SKM-1 (cell line): Measurements from ENCODE around the gene RBM7.

Experiments used
- DNase-seq: peaks from one replicate; lab custom pipeline; 2025; ENCODE audit not compliant: unreplicated experiment; lab: John Stamatoyannopoulos, UW

The RBM7 gene

DNA sequence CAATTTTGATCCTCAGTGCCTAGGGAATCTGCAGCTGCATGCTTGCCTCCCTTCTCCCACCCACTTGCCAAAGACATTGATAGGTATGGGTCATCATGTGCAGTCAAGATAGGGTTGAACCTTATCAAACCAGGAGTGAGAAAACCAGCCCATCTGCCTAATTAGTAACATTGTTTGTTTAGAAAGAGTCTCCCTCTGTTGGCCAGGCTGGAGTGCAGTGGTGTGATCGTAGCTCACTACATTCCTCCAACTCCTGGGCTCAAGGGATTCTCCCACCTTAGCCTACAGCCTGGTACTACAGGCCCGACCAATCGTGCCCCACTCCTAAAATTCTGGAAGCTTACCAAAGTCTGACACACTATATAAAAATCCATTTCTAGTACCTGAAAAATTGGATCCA, 4.7 kb upstream of the RBM7 start:
- no peak for DNase-seq

DNA sequence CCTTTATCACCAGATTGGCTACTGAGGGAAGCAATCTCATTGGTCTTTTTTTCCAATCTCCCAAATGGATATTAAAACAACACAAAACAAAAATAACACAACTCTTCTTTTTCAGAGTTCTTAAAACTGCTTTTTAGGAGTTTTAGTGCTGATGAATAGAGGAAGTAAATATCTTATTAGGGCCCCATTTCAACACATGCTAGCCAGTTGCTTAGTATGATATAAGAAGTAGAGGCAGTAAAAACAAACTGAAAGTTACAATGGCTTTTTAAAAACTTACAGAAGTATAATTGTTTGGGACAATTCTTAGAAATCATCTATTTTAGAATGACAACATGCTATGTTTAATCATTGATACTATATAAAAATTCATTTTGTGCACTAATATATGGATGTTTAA, 3.5 kb upstream of the RBM7 start:
- DNase-seq, result no peak

DNA sequence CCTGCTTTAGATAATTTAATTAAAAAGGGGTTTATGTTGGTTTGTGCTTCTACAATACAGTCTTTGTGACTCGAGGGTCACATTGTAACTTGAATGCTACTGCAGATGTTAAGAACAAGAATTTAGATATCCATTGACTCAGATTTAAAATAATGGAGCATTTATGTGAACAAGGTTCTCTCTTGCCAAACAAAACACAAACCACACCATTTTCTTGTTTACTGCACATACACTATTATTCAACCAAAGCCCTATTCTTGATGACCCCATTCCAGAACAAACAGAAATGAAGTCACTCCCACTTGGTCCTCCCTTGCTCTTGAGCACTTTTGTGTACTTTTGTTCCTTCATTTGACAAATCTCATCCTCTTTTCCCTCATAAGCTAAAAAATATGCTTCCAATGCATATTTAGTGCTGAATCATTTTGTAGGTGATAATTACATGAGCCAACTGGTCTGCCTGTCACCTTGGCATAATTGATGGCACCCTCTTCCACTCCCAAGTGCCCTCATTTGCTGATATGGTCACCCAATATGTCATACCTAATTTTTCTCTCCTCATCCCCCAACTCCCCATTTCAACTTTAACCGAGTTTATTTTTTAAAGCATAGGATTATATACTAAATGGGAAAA, 3.0 kb upstream of the RBM7 start:
- DNase-seq, result no peak

DNA sequence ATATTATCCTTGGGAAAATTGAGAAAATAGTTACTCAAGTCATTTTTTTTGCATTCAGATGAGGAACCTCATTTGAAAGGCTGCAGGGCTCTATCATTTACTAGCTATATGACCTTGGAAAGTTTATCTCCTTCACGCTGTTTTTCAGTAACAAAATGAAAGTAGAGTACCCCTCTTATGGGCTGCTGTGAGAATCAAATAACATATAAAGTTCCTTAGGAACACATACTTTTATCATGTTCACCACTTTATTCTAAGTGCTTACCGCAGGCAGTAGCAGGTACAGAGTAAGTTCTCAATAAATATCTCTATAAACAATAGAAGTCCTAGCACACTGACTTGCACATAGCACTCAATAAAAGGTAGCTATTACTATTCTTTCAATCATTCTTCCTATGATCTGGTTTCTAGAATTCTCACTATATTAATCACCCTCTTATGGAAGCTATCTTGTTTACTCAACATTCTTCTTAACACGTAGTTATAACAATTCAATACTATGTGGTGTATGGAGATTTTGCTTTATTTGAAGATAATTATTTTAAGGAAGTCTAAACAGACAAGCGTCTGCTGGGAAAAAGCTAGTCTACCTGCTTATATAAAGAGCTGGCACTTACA, 2.1 kb upstream of the RBM7 start:
- no peak for DNase-seq

DNA sequence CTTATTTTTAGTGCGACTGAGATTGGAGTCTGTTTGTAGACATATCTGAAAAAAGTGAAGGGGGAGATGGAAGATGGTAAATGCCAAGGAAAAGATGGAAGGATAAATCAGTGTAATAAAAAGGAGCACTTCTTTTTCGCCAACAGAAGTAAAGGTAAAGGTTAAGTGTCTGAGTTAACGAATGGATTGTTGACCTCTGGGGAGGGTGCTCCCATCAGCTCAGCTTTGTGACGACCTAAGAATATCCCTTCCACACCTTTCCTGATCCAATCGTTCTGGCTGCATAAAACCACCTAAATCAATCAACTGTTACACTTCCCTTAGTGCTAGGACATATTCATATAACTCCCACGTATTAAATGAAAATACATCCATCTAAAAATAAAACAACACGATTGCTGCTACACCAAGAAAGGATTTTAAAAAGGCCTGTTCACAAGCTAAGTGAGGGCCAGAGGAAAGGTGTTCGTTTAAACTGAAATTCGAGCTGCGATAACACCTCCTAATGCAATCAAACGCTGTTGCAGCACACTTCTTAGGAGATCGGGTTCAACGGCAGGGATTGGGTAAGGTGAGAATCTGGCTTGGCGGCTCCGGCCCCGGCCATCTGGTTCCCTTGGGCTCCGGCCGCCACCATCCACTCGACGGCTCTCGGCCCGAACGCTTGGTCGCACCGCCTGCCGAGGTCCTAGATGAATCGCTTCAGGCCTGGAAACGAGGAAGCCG, 813 bp upstream of the RBM7 start:
- peak; percentile 26 for DNase-seq

DNA sequence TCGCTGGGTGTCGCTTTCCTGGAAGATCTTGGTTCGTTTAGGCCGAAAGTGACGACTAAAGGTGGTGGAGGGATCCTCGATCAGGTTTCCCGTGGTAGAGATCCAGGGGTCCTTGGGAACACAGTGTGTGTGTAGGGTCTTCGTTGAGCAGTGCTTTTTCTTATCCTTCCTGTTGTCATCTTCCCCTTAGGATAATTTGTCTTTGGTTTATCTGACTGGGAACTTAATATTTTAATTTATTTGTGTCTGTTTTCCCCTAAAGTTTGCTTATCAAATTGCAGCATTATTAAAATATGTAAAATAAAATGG, 403 bp downstream of the RBM7 start:
- DNase-seq, result no peak

DNA sequence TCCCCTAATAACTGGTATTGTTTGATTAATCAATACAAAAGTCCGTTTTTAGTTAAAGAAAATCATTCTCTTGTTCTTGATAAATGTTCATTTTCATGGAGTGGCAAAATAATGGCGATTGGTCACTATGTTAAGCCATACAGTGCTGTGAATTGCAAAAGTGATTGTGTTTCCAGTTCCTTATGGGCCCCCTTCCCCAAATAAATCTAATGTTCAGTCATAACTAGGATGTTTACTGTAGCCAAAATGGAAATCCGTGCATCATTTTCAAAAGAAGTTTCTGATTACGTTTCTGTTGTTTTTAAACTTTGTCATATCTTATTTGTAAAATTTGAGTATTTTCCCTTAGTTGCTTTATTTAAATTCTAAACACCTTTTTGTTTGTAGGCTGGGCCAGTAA, 845 bp downstream of the RBM7 start:
- no peak for DNase-seq

DNA sequence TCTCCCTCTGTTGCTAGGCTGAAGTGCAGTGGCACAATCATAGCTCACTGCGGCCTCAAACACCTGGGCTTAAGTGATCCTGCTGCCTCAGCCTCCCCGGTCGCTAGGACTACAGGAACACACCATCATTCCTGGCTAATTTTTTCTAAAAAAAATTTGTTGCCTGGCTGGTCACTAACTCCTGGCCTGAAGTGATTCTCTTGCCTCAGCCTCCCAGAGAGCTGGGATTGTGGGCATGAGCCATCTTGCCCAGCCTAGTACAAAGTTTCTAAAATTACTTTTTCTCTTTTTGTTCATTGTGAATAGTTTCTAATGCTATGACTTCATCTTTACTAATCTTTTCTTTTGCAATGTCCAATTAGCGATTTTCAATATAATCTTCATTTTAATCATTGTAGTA, 12.5 kb downstream of the RBM7 start:
- no peak for DNase-seq

DNA sequence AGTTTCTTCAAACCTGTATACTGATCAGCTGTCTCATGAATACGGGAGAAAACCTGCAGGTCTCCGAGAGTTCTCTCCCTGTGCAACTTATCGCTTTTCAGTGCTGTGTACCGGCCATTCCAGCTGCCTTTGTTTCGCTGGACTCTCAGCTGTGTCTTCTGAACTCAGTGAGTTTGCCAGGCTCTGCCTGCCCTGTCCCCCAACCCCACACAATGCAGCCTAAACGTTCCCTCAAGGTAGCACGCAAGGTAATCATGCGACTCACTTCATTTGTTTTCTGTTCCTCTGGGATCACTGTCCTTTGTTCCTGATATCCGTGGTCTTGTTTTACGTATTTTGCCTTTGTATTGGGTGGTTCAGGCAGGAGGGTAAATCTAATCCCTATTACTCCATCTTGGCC, 13.5 kb downstream of the RBM7 start:
- DNase-seq, result no peak

DNA sequence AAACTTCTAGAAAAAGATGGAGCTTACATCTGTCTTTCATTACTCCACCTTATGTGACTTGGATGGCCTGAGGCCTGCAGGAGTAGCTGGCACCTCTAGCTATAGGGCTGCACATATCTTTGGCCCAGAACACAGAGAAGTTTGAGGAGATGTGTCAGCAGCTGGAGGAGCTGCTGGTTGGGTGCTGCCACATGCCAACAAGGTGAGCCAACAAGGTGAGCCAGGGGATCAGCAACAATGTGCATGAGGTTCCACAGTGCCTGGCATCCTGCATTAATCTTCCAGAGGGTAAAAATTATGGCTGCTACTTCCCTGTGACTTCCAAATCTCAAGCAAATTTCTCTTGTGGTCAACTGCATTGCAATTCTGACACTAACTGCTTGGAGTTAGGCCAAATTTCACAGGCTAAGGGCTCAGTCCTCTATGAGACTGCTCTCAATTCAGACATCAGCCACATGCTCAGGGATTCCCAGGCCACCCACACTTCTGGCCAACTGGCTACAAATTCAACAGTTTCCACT, 16.0 kb downstream of the RBM7 start:
- no peak for DNase-seq

DNA sequence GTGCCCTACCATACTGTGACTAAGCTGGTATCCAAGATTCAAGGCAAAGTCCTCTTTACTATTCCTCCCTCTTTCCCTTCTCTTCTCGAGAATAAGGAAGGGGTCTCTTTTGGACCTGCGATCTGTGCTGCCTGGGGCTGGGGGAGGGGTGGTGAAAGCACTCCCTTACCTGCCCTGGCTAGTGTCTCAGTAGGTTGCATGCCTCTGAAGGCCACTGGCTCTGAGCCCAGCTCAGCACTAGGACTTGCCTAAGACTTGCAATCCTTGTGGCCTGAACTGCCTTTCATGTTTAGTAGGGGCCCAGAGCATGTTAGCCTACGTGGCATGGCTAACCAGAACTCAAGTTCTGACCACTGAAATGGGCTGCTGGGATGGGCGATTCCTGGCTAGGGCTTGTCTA, 25.8 kb downstream of the RBM7 start:
- DNase-seq, result no peak

DNA sequence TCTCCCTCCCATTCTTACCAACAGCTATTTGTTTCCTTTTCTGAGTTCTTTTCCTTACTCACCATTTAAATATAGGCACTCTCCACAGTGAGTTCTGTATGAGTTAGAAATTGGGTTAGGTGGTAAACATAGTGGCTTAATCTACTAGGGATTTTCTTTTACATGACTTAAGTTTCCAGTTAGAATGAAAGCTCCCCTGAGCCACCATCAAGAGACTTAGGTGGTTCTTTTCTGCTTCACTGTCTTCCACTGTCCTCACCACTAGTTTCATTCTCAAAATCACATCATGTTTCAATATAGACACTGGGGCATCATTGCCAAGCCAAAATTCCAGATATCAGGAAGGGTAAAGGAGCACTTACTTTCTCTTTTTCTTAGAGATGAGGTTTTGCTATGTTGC, 29.8 kb downstream of the RBM7 start:
- DNase-seq, result no peak

DNA sequence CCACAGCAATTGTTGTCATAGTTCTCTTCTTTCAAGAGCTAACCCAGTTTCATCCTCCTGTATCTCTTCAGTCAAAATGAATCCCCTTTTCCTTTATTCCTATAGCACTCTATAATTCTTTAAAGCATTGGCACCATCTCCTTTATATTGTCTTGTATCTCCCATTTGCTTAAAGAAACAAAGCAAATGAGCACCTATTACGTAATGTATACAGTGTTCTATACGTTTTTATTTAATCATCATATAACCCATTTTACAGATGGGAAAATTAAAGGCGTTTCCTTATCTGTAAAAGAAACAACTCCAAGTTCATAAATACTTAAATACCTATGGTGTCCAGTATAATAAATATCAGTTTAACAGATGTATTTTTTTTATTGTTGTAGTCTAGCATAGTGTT, 32.4 kb downstream of the RBM7 start:
- DNase-seq, result no peak

DNA sequence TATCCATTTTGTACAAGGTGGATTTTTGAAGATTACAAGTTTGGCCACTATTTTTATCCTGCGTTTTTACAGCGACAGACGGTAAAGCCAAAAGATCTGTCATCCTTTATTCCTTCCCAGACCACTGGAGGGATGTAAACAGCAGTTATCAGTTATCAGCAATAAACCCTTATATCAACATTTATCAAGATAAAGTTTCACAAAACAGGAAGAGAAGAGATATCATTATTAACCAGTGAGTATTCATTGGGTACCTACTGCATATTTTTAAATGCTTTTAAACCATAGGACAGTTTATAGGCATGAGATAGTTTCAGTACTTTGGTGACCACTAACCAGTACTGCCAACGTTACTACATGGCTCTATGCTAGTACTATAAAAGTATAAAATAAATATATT, 32.9 kb downstream of the RBM7 start:
- DNase-seq, result no peak

DNA sequence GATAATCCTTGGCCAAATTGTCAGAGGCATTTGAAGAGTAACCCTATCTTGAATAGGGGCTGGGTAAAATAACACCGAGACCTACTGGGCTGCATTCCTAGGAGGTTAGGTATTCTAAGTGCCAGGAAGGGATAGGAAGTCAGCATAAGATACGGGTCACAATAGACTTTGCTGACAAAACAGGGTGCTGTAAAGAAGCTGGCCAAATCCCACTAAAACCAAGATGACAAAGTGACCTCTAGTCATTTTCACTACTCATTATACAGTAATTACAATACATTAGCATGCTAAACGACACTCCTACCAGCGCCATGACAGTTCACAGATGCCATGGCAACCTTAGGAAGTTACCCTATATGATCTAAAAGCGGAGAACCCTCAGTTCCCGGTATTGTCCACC, 37.8 kb downstream of the RBM7 start:
- no peak for DNase-seq

DNA sequence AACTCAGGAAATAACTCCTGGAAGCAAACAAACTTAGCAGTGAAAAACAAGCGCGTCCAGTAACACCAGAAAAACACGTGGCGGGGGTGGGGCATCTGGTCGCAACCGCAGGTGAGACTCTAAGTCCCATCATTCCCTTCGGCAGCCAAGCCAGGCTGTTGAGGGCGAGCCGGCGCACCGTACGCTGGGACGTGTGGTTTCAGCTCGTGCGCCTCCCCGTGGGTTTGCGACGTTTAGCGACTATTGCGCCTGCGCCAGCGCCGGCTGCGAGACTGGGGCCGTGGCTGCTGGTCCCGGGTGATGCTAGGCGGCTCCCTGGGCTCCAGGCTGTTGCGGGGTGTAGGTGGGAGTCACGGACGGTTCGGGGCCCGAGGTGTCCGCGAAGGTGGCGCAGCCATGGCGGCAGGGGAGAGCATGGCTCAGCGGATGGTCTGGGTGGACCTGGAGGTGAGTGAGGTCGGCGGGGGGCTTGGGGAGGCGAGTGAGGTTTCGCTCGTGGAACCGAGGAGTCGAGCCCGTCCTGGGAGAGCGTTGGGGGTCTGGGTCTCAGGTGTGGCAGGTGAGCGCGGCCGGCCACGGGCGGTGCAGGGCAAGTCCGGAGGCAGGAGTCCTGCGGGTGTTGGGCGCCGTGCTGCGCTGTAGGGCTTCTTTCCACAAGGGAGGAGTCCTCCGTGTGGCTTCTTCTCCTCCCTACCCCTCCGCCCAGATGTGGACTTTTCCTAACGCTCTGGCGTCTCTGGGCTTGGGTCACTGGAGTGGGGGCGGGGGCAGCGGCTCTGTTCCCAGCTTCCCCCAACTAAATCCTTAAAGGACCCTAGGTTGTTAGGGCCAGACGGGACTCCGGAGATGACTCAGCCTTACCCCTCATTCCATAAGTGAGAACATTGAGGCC, 39.0 kb downstream of the RBM7 start, which contains the start of gene REXO2:
Gene REXO2, plus strand, starts transcription at position 239 of the 892 bp plus-strand sequence. Its CDS starts 62 bp downstream, at position 301.
- DNase-seq, result peak; percentile 88

DNA sequence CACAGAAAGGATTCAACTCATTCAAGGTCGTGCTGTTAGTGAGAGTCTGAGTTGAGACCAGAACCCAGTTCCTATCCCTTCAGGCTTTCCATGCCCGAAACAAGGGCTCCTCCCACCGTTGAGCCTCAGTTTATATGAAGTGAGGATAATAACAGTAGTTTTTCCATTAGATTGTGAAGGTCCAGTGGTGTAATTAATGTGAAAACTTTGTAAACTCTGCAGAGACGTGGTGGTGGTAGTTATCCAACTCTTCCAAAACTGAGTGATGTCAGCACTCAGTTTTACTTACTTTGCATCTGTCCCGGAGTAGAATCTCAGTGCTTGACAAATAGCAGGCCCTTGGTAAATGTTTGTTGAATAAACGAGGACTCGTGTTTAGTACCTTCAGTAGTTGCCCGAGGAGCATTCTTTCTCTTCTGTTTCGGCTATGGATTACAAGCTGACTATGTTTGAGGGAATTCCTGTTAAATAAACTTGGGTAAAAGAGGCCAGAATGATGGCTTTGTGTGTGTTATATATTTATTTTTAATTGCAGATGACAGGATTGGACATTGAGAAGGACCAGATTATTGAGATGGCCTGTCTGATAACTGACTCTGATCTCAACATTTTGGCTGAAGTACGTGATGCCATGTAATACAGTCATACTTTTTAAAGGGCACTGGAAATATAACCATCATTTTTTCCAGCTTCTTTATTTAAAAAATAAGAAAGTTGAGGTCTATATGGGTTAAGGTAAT, 39.8 kb downstream of the RBM7 start:
- DNase-seq, result no peak

DNA sequence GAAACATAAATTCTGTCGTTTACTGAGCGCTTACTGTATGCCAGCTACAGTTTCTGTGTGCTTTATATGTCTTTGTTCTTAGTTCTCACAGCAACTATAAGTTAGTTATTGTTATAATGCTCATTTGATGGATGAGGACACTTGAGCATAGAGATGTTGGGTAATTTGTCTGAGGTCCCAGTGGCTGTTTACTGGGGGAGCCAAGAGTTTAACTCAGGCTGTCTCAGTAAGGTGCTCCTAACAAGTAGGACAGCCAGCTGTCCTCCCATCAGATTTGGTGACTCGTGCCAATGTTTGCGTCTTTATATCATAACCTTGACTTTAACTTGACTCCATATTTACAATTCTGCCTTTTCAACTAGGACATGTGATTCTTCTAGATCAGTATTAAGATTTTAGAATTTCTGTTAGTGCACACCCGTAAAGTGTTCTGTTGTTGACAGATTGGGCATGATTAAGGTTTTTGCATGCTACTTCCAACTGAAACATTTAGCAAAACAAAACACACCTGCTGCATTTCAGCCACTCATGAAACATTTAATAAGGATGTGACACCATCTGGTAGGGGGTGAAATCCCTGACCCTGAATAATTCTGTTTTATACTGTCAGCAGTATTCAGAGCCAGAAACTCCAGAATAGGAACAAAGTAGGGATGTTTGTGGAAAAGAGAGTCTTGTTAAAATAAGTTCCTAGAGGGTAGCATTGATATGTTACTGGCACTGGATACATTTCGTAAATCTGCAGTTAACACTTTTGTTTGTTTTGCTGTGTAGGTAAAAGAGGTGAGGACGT, 40.7 kb downstream of the RBM7 start:
- DNase-seq, result no peak

DNA sequence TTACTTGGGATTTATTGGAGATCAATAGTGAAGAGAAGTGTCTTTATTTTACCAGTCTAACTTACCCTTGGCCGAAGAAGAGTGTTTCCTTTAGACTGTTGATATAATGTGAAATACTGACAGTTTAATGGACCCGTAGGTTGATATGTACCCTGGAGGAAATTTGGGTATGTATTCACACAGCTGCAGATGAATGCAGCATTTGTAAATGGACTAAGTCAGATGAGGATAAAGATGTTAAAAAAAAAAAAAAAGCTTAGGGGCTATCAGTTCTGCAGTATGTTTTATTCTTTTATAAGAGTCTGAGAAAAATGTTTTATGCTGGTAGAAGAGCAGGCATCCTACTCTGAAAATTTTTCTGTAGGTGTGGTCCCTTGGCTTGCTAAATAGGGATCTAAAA, 41.5 kb downstream of the RBM7 start:
- DNase-seq, result no peak

DNA sequence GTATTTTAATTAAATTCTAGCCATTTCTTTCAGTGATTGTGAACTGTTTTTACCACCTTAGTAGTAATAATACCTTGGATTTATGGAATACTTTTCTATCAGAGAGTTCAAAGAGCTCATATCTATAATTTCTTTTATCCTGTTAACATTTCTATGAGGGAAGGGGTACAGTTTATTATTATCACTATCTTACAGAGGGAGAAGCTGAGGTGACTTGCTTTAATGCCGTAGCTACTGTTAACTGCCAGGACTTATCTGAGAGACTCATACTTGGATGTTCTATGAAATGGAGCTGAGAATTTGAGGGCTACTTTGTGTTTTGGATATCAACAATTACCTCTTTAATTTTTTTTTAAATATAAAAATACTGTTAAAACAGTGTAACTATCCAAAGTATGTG, 42.1 kb downstream of the RBM7 start:
- DNase-seq, result no peak
